Stimulated activated CD4-positive, alpha-beta T cell treated with anti-CD3 and anti-CD28 coated beads, Interleukin-12 subunit alpha, Interleukin-12 subunit beta, amount 100 ng/mL, for 48 hours (primary cell): ENCODE measurements around the gene PDLIM3.
"Not testable (repeated sequence)": the region's sequence is repeated elsewhere in the genome, so short reads cannot be mapped to it uniquely, and the experiment has no call there.

ENCODE experiments used
- DNase-seq, 3 donors: peaks; one replicate each; pipeline ENCODE4 v3.0.0-alpha.2; 2020; ENCODE audit warnings: low read depth in 2 of 3, low spot score in 1 of 3

The PDLIM3 gene

GRCh38 chr4:185522451-185522850 lies 12.9 kb downstream of the PDLIM3 start:
- no peak for DNase-seq

- no peak for DNase-seq
These were observed 15.2 kb downstream of the PDLIM3 start for GRCh38 chr4:185520119-185520518.

GRCh38 chr4:185518494-185518893 lies 16.8 kb downstream of the PDLIM3 start:
- DNase-seq, result no peak

- DNase-seq, result no peak
These were observed 17.2 kb downstream of the PDLIM3 start for GRCh38 chr4:185518069-185518468.

- no peak for DNase-seq
These were observed 20.1 kb downstream of the PDLIM3 start for GRCh38 chr4:185515248-185515647.

GRCh38 chr4:185514182-185514697 lies 21.1 kb downstream of the PDLIM3 start:
- DNase-seq, result no peak

- no peak for DNase-seq
These were observed 21.7 kb downstream of the PDLIM3 start for GRCh38 chr4:185513489-185514181.

GRCh38 chr4:185512516-185512915 lies 22.8 kb downstream of the PDLIM3 start:
- no peak for DNase-seq

GRCh38 chr4:185511243-185511642 lies 24.1 kb downstream of the PDLIM3 start:
- not testable (repeated sequence) for DNase-seq

- no peak for DNase-seq
These were observed 24.5 kb downstream of the PDLIM3 start for GRCh38 chr4:185510806-185511205.

GRCh38 chr4:185508181-185508580 lies 27.1 kb downstream of the PDLIM3 start:
- no peak for DNase-seq

- DNase-seq, result no peak
These were observed 28.9 kb downstream of the PDLIM3 start for GRCh38 chr4:185506422-185506821.

- DNase-seq, result no peak
These were observed 30.9 kb downstream of the PDLIM3 start for GRCh38 chr4:185504098-185505047.

GRCh38 chr4:185502386-185502785 lies 32.9 kb downstream of the PDLIM3 start:
- DNase-seq, result no peak

- no peak for DNase-seq
These were observed 34.7 kb downstream of the PDLIM3 start for GRCh38 chr4:185500576-185500975.

- no peak for DNase-seq
These were observed 35.3 kb downstream of the PDLIM3 start for GRCh38 chr4:185500035-185500434.

- no peak for DNase-seq
These were observed 46.7 kb downstream of the PDLIM3 start for GRCh38 chr4:185488650-185489049.

- DNase-seq, result no peak
These were observed 53.9 kb downstream of the PDLIM3 start for GRCh38 chr4:185481401-185481800.

- DNase-seq, result no peak
These were observed 55.1 kb downstream of the PDLIM3 start for GRCh38 chr4:185480016-185480732.

GRCh38 chr4:185479507-185479971 lies 55.8 kb downstream of the PDLIM3 start:
- no peak for DNase-seq

- DNase-seq, result no peak
These were observed 62.1 kb downstream of the PDLIM3 start for GRCh38 chr4:185473247-185473646.
